Stimulated activated memory B cell treated with anti-CD40 and anti-IgM and Interleukin-4, amounts not matched to agents 10 μg/mL and 1 μg/mL and 100 μg/mL, for 72 hours (primary cell): Measurements from ENCODE around the gene SPATA2L.
"Not testable (repeated sequence)": the region's sequence is repeated elsewhere in the genome, so short reads cannot be mapped to it uniquely, and the experiment has no call there.

Experiments used
- ATAC-seq: fragments of 150-1000 bp; cut with Tn5 transposase; 2 replicates; pipeline ENCODE4 v1.10.0; 2021
- H3K27ac Mint-ChIP-seq: one replicate; pipeline ENCODE4 v1.8.0; 2022; ENCODE audit warnings: mild to moderate bottlenecking, mixed read lengths
- H3K27me3 Mint-ChIP-seq: one replicate; pipeline ENCODE4 v1.8.0; 2022; ENCODE audit warnings: mixed read lengths
- H3K36me3 Mint-ChIP-seq: one replicate; pipeline ENCODE4 v1.8.0; 2022; ENCODE audit warnings: mixed read lengths
- H3K4me1 Mint-ChIP-seq: one replicate; pipeline ENCODE4 v1.8.0; 2022; ENCODE audit warnings: mixed read lengths
- H3K4me3 Mint-ChIP-seq: one replicate; pipeline ENCODE4 v1.8.0; 2022; ENCODE audit warnings: mild to moderate bottlenecking, moderate library complexity, mixed read lengths
- H3K9me3 Mint-ChIP-seq: one replicate; pipeline ENCODE4 v1.8.0; 2022; ENCODE audit warnings: mixed read lengths

The SPATA2L gene

GRCh38 chr16:89691231-89691985, 10.1 kb downstream of the SPATA2L start:
- H3K27ac Mint-ChIP-seq = no peak overlapping the region
- H3K9me3 Mint-ChIP-seq = no peaks in the 10 kb centered on the region
- no peaks in the 10 kb centered on the region for H3K27me3 Mint-ChIP-seq
- ATAC-seq = no peak
- no peak overlapping the region for H3K4me3 Mint-ChIP-seq
- peaks cover 39% of the 10 kb centered on the region for H3K36me3 Mint-ChIP-seq
- peaks cover 36% of the 10 kb centered on the region for H3K4me1 Mint-ChIP-seq

- H3K27me3 Mint-ChIP-seq = no peaks in the 10 kb centered on the region
- H3K4me3 Mint-ChIP-seq = no peak overlapping the region
- peaks cover 33% of the 10 kb centered on the region for H3K36me3 Mint-ChIP-seq
- ATAC-seq = no peak
- H3K4me1 Mint-ChIP-seq = peaks cover 35% of the 10 kb centered on the region
- H3K27ac Mint-ChIP-seq = no peak overlapping the region
- no peaks in the 10 kb centered on the region for H3K9me3 Mint-ChIP-seq
These were observed 11.1 kb downstream of the SPATA2L start for GRCh38 chr16:89690392-89690901.

GRCh38 chr16:89689621-89690020, 11.9 kb downstream of the SPATA2L start:
- not testable (repeated sequence) for H3K27ac Mint-ChIP-seq, ATAC-seq, H3K9me3 Mint-ChIP-seq, H3K4me3 Mint-ChIP-seq, H3K27me3 Mint-ChIP-seq
- Mint-ChIP-seq H3K4me1 (peaks cover 35% of the 10 kb centered on the region), H3K36me3 (peaks cover 30% of the 10 kb centered on the region)

- Mint-ChIP-seq H3K27me3 (no peaks in the 10 kb centered on the region), H3K4me3 (no peak overlapping the region), H3K36me3 (peaks cover 34% of the 10 kb centered on the region), H3K27ac (no peak overlapping the region), H3K9me3 (no peaks in the 10 kb centered on the region), H3K4me1 (peaks cover 35% of the 10 kb centered on the region)
- no peak for ATAC-seq
These were observed 12.4 kb downstream of the SPATA2L start for GRCh38 chr16:89689142-89689541.

GRCh38 chr16:89688395-89688794, 13.1 kb downstream of the SPATA2L start:
- H3K36me3 Mint-ChIP-seq = peaks cover 30% of the 10 kb centered on the region
- H3K4me1 Mint-ChIP-seq = peaks cover 28% of the 10 kb centered on the region
- no peak overlapping the region for H3K27ac Mint-ChIP-seq
- no peak overlapping the region for H3K4me3 Mint-ChIP-seq
- no peaks in the 10 kb centered on the region for H3K9me3 Mint-ChIP-seq
- no peaks in the 10 kb centered on the region for H3K27me3 Mint-ChIP-seq
- no peak for ATAC-seq

- H3K4me1 Mint-ChIP-seq = peaks cover 26% of the 10 kb centered on the region
- ATAC-seq = peak; percentile 73
- no peaks in the 10 kb centered on the region for H3K27me3 Mint-ChIP-seq
- H3K4me3 Mint-ChIP-seq = peak overlapping the region; percentile 95
- peak overlapping the region; percentile 81 for H3K27ac Mint-ChIP-seq
- peaks cover 28% of the 10 kb centered on the region for H3K36me3 Mint-ChIP-seq
- no peaks in the 10 kb centered on the region for H3K9me3 Mint-ChIP-seq
These were observed 14.2 kb downstream of the SPATA2L start for GRCh38 chr16:89687092-89687940.

- no peaks in the 10 kb centered on the region for H3K27me3 Mint-ChIP-seq
- peak; percentile 92 for ATAC-seq
- H3K36me3 Mint-ChIP-seq = peaks cover 30% of the 10 kb centered on the region
- peaks cover 26% of the 10 kb centered on the region for H3K4me1 Mint-ChIP-seq
- peak within 1 kb of the TSS; percentile 95 for H3K4me3 Mint-ChIP-seq
- no peaks in the 10 kb centered on the region for H3K9me3 Mint-ChIP-seq
- peak within 1 kb of the TSS; percentile 81 for H3K27ac Mint-ChIP-seq
These were observed 14.9 kb downstream of the SPATA2L start, which contains the start of gene CDK10 for GRCh38 chr16:89686520-89687091. Gene CDK10 (plus strand): TSS chr16:89686689. CDS start chr16:89686711, 22 bp downstream.

GRCh38 chr16:89685916-89686315, 15.6 kb downstream of the SPATA2L start:
- H3K4me3 Mint-ChIP-seq = peak overlapping the region; percentile 4
- ATAC-seq = peak; percentile 25
- H3K4me1 Mint-ChIP-seq = peaks cover 26% of the 10 kb centered on the region
- H3K9me3 Mint-ChIP-seq = no peaks in the 10 kb centered on the region
- no peaks in the 10 kb centered on the region for H3K27me3 Mint-ChIP-seq
- H3K36me3 Mint-ChIP-seq = peaks cover 27% of the 10 kb centered on the region
- no peak overlapping the region for H3K27ac Mint-ChIP-seq

GRCh38 chr16:89678258-89678657, 23.2 kb downstream of the SPATA2L start:
- Mint-ChIP-seq H3K36me3 (peaks cover 7% of the 10 kb centered on the region), H3K27me3 (no peaks in the 10 kb centered on the region), H3K9me3 (no peaks in the 10 kb centered on the region), H3K27ac (no peak overlapping the region), H3K4me1 (no peaks in the 10 kb centered on the region), H3K4me3 (no peak overlapping the region)
- ATAC-seq = no peak

GRCh38 chr16:89672177-89672941, 29.1 kb downstream of the SPATA2L start:
- Mint-ChIP-seq H3K4me1 (no peaks in the 10 kb centered on the region), H3K27ac (no peak overlapping the region), H3K27me3 (no peaks in the 10 kb centered on the region), H3K9me3 (no peaks in the 10 kb centered on the region), H3K4me3 (no peak overlapping the region), H3K36me3 (no peaks in the 10 kb centered on the region)
- ATAC-seq = no peak

GRCh38 chr16:89671565-89671964, 29.9 kb downstream of the SPATA2L start:
- H3K27me3 Mint-ChIP-seq, ATAC-seq, H3K27ac Mint-ChIP-seq, H3K9me3 Mint-ChIP-seq, H3K36me3 Mint-ChIP-seq, H3K4me3 Mint-ChIP-seq, H3K4me1 Mint-ChIP-seq: not testable (repeated sequence)

- no peak for ATAC-seq
- Mint-ChIP-seq H3K27ac (no peak overlapping the region), H3K4me3 (no peak overlapping the region), H3K9me3 (peaks cover 7% of the 10 kb centered on the region), H3K27me3 (no peaks in the 10 kb centered on the region), H3K36me3 (peaks cover 8% of the 10 kb centered on the region), H3K4me1 (no peaks in the 10 kb centered on the region)
These were observed 30.7 kb downstream of the SPATA2L start for GRCh38 chr16:89670496-89671431.

GRCh38 chr16:89669755-89670154, 31.8 kb downstream of the SPATA2L start:
- no peak for ATAC-seq
- no peaks in the 10 kb centered on the region for H3K27me3 Mint-ChIP-seq
- H3K9me3 Mint-ChIP-seq = peaks cover 7% of the 10 kb centered on the region
- H3K36me3 Mint-ChIP-seq = peaks cover 8% of the 10 kb centered on the region
- H3K4me3 Mint-ChIP-seq = no peak overlapping the region
- H3K4me1 Mint-ChIP-seq = no peaks in the 10 kb centered on the region
- no peak overlapping the region for H3K27ac Mint-ChIP-seq

GRCh38 chr16:89668790-89669158, 32.7 kb downstream of the SPATA2L start:
- no peak overlapping the region for H3K27ac Mint-ChIP-seq
- no peaks in the 10 kb centered on the region for H3K4me1 Mint-ChIP-seq
- no peaks in the 10 kb centered on the region for H3K27me3 Mint-ChIP-seq
- peaks cover 7% of the 10 kb centered on the region for H3K9me3 Mint-ChIP-seq
- peaks cover 14% of the 10 kb centered on the region for H3K36me3 Mint-ChIP-seq
- ATAC-seq = no peak
- H3K4me3 Mint-ChIP-seq = no peak overlapping the region
